ENCODE measurements around the gene FOXL3. TPM values are rescaled to one million over a fixed set of nuclear protein-coding genes. Genes with fewer than 3 reads are reported as not detected.

Gene FOXL3
- total RNA-seq, 1 experiment from 2014 or later, result not detected

Other genes with a start within 250 kb of the FOXL3 start
- not detected in 2 replicates for gene FAM20C, start 97.6 kb upstream of the FOXL3 start, total RNA-seq (2014; rRNA removed; shearing (Covaris generic); ENCODE audit: low replicate concordance)
- gene PDGFA, start 229.7 kb downstream of the FOXL3 start, total RNA-seq (2014; rRNA removed; shearing (Covaris generic); ENCODE audit: low replicate concordance), result 0.54 and 0.56 TPM in 2 replicates

All from Karpas-422 (cell line).